Brain pericyte (primary cell): Measurements from ENCODE around the gene HOXB9.

Experiments
- DNase-seq: peaks from one replicate; pipeline ENCODE4 v3.0.0-alpha.2; 2012; ENCODE audit warnings: low read depth, low spot score

Gene HOXB9

GRCh38 chr17:48587276-48588073 lies 38.7 kb downstream of the HOXB9 start:
- DNase-seq: no peak

DNA sequence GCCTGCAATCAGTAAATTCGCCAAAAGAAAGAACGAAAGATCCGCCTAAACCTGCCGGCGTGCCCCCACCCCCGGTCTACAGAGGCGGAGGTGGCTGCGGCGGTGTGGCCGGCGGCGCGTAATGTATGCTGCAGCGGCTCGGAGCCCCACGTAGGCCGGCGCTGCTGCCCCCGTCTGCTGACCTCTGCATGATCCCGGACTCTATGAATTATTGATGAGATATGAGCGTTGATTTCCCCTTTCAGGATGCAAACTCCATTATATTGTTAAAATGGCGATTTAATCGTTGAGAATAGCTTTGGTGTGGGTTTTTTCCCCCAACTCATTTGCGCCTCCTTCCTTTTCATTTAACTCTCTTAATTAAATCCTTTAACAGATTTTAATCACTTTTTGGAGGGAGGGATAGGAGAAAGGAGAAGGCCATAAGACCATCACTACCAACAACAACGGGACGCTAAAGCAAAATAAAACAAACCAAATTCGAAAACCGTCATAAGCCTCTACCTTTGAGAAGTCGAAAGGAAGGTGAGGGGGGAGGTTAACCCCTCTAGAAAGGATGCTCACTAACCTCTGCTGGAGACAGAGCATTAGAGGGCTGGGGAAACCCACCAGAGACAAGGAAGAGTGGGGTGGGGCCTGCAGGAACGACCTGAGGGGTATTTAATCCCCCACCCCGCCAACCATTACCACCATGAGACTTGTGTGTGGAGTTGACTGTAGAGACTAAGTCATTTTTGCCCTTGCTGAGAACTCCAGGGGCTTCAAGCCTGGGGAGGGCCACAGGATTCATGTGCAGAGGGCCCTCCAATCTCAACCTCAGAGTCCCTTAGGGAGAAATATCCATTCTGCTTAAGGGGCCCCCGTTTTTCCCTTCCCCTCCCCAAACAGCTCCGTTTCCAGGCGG lies 39.6 kb downstream of the HOXB9 start:
- DNase-seq: no peak

DNA sequence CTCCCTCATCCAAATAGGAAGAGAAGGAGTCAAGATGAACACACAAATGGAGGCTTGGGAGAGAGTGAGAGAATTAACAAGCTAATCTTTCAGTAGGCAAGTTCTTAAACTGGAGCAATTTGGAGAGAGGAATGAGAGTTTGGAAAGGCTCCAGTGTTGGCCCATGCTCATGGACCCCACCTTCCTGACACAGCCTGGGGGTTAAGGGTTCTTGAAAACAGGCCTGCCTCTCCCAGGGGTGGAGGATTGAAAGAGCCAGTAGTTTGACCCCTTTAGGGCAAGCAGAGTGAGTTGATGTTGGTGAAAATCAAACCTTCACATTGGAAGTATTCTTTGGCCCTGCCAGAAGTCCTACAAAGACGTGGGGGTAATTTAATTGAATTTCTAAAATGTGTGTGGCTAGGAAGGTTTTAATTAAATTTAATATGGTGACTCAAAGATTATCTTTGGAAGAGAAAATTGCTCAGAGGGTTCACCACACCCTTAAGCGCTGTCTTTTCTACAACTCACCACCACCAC lies 41.9 kb downstream of the HOXB9 start:
- DNase-seq: no peak

- no peak for DNase-seq
Observed at GRCh38 chr17:48583708-48584222, 42.4 kb downstream of the HOXB9 start.

GRCh38 chr17:48582750-48583069 lies 43.4 kb downstream of the HOXB9 start:
- no peak for DNase-seq

GRCh38 chr17:48579760-48580554 lies 46.2 kb downstream of the HOXB9 start:
- DNase-seq: no peak

DNA sequence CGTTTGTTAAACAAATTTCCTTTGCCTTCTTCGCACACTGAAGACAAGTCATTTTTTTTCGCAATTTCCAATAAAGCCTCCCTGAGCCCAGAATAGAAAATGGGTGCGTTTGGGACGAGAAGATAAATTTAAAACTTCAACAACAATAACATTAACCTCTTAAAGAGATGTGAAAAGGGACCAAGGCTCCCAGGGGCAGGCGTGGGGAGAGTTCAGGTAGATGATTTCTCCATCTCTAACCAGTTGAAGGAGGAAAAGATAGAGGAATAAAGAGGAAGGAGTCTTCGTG lies 46.7 kb downstream of the HOXB9 start:
- no peak for DNase-seq

DNA sequence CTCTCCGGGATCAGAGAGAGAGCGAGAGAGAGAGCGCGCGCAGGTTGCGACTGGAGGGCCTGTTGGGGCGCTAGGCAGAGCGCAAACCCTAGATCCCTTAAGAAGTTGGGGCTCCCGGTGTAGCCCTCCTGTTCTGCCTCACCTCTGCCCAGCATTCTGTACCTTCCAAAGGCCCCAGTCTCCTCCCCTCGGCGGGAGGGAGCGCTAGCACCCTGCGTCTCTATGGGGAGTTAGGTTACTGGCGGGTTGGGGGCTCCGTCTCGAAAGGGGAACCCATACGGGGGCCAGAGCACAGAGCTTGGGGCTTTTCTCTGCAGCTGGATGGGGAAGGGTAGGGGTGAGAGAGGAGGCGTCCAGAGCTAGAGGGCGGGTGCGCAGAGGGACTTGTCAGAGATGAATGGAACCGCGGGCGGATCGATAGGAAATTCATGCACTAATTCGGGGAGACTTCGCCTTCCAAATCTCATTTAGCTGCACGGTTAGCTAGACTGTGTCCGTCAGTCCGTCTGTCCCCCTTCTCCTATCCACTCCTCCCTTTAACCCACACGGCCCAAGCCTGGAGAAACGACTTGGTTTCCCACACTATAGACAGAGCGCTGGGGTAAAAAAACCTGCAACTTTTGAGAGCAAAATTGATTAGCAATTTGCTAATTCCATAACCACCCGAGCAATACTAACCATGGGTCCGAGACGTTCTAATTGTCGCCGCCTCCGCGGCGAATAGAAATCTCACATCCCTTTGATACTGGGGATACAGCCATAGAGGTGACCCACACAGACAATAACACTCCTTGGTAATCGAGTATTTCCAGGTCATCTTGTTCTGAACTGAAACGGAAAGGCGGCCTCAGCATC lies 47.3 kb downstream of the HOXB9 start:
- DNase-seq: no peak

GRCh38 chr17:48577946-48578615 lies 48.1 kb downstream of the HOXB9 start, which contains the start of gene HOXB4:
TSS of gene HOXB4 (minus strand) at chr17:48578350. CDS start at chr17:48578319, 31 bp downstream.
- DNase-seq: no peak

- DNase-seq: no peak
Observed at GRCh38 chr17:48577330-48577945, 48.7 kb downstream of the HOXB9 start.

GRCh38 chr17:48576479-48577309 lies 49.5 kb downstream of the HOXB9 start:
- DNase-seq: no peak

DNA sequence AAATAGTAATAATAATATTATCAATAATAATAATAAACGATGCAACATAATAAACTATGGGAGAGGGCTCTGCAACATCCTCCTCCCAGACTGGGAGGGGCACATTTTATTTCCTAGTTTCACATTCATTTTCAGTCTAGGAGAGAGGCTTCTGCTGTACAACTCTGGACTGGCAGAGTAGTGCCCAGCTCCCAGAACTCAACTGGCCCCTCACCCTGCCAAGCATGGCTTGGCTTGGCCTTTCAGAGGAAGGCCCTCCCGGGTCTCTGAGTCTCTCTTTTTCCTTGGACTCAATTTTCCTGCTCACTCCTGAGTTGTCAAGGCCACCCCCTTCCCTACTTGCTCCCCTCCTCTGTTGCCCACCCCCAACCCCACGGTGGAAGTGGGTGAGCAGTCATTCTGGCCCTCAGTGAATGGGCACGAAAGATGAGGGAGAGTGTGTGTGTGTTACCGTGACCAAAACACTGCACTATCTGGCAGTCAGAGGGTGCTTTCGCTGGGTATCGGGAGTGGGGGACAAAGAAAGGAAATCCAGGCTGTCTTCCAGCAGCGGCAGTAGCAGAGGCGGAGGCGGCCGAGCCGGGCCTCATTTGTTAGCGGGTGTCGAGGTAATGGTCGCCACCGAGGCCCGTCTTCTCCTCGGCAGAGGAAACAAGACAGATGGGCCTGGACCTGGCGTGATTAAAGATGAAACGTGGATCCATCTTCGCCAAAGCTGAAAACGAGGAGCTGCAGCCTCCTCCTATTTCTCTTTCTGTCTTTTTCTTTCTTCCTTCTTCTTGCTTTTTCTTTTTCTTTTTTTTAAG lies 50.3 kb downstream of the HOXB9 start:
- no peak for DNase-seq

- DNase-seq: no peak
Observed at GRCh38 chr17:48575066-48575582, 51.0 kb downstream of the HOXB9 start.

- no peak for DNase-seq
Observed at GRCh38 chr17:48574505-48575065, 51.6 kb downstream of the HOXB9 start.

DNA sequence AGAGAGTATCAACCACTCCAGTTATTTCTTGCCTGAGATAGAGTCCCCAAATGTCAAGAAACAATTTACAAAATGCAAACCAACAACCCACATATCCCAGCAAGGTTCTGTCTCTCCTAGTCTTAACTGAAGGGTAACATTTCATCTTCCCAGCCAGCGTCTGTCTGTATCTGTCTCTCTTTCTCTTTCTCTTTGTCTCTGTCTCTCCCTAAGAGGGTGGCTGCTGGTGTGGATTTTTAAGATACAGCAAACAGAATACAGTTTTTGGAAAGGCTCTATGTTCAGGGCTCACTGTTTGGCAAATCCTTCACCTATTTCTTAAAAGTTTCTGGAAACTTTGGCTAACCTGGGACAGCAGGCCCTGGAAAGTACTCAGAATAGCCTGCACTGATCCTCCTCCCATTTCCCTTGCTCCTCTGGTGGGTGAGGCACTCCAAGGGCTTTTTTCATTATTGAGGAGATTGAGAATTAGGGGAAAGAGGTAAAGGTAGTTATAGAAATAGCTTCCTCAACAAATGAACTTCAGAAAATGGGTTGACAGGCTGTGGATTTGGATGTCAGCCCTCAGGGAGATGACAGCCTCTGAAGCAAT lies 54.2 kb downstream of the HOXB9 start:
- DNase-seq: no peak
